Measurements from ENCODE around the gene IFFO2.

IFFO2 gene

DNA sequence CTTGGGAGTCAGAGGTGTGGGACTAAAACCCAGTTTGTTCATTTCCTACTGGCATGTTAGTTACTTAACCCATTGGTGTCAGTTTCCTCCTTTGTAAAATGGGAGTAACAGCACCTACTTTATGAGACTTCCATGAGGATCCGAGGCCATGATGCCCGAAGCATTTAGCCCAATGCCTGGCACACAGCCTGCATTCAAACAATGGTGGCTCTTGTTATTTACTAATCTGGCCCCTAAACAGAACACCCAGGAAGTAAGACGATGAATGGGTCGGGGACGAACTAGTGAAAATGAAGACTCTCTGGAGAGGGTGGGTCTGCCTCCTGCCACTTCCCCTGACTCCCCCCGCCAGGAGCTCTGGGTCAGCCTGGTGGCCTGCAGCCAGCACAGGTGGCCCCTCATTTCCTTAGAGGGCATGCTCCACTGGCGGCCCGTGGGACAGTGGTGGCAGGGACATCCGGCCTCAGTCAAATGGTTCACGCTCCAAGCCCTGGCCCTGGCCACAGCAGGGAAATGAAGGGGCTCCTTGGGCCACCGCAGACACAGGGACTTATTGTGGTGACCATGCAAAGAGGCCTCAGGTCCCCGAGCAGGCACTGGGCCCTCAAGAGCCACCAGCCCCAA lies 87.6 kb downstream of the IFFO2 start:
- H3K27ac ChIP-seq (ENCODE audit: low read length) = no peak overlapping the region
- no peaks in the 10 kb centered on the region for H3F3A ChIP-seq (ENCODE audit: insufficient read depth, low read length)

DNA sequence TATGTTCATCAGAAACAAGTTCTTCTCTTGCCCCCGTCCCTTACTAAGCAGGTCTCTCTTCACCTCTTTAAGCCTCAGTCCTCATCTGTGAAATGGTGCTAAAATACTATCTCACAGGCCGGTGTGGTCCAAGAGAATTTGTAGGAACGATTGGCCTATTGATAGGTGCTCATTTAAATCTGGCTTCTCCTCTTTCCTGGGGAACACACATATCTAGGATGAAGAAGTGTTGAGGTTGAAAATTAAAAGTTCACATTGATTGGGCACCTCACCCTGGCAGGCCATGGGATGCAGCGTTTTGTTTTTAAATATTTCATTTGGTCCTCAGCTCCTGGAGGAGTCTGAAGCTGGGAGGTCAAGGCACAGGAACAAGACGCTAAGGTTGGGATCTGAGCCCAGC lies 88.1 kb downstream of the IFFO2 start:
- H3K27me3 ChIP-seq (replicated peaks; ENCODE audit: insufficient read depth, low read length) = peaks cover 68% of the 10 kb centered on the region
- no peaks in the 10 kb centered on the region for H3K9me3 ChIP-seq (replicated peaks; ENCODE audit: insufficient read depth, low read length)
- H3K79me2 ChIP-seq (ENCODE audit: low read length) = no peaks in the 10 kb centered on the region
- H3K9ac ChIP-seq (ENCODE audit: low read length) = no peak overlapping the region
- H3K9me2 ChIP-seq (replicated peaks; ENCODE audit: insufficient read depth, low read length) = no peaks in the 10 kb centered on the region
- H3K27ac ChIP-seq (ENCODE audit: low read length) = no peak overlapping the region
- no peaks in the 10 kb centered on the region for H3K4me1 ChIP-seq (ENCODE audit: low read length)
- H3K4me3 ChIP-seq (ENCODE audit: low read length) = no peak overlapping the region
- H3K36me3 ChIP-seq (replicated peaks; ENCODE audit: insufficient read depth, low read length) = no peaks in the 10 kb centered on the region
- H3F3A ChIP-seq (ENCODE audit: insufficient read depth, low read length) = no peaks in the 10 kb centered on the region
- no peak for TF ChIP-seq EZH2phosphoT487 (IDR thresholded peaks at IDR 0.05; ENCODE audit: low read length)
- no peaks in the 10 kb centered on the region for H4K20me1 ChIP-seq (ENCODE audit: insufficient read depth, low read length)
- DNase-seq = no peak
- H3K4me2 ChIP-seq (ENCODE audit: low read depth, low read length) = no peak overlapping the region
- H2AFZ ChIP-seq (ENCODE audit: low read length) = no peak overlapping the region

More for the DNA sequence above, 87.6 kb downstream of the IFFO2 start:
- Histone ChIP-seq H3K4me3 (ENCODE audit: low read length) (no peak overlapping the region), H3K9me3 (replicated peaks; ENCODE audit: insufficient read depth, low read length) (no peaks in the 10 kb centered on the region), H2AFZ (ENCODE audit: low read length) (no peak overlapping the region), H3K9ac (ENCODE audit: low read length) (no peak overlapping the region), H3K27me3 (replicated peaks; ENCODE audit: insufficient read depth, low read length) (peaks cover 63% of the 10 kb centered on the region), H3K9me2 (replicated peaks; ENCODE audit: insufficient read depth, low read length) (no peaks in the 10 kb centered on the region), H3K79me2 (ENCODE audit: low read length) (no peaks in the 10 kb centered on the region), H3K36me3 (replicated peaks; ENCODE audit: insufficient read depth, low read length) (no peaks in the 10 kb centered on the region), H4K20me1 (ENCODE audit: insufficient read depth, low read length) (no peaks in the 10 kb centered on the region), H3K4me2 (ENCODE audit: low read depth, low read length) (no peak overlapping the region), H3K4me1 (ENCODE audit: low read length) (no peaks in the 10 kb centered on the region)
- DNase-seq = no peak
- no peak for TF ChIP-seq EZH2phosphoT487 (IDR thresholded peaks at IDR 0.05; ENCODE audit: low read length)

GRCh38 chr1:18866846-18867245 lies 89.6 kb downstream of the IFFO2 start:
- Histone ChIP-seq H3K27ac (ENCODE audit: low read length) (no peak overlapping the region), H3K4me2 (ENCODE audit: low read depth, low read length) (no peak overlapping the region), H3K27me3 (replicated peaks; ENCODE audit: insufficient read depth, low read length) (peaks cover 83% of the 10 kb centered on the region), H4K20me1 (ENCODE audit: insufficient read depth, low read length) (no peaks in the 10 kb centered on the region), H3K9me2 (replicated peaks; ENCODE audit: insufficient read depth, low read length) (no peaks in the 10 kb centered on the region), H3K4me1 (ENCODE audit: low read length) (no peaks in the 10 kb centered on the region), H3K36me3 (replicated peaks; ENCODE audit: insufficient read depth, low read length) (no peaks in the 10 kb centered on the region), H3F3A (ENCODE audit: insufficient read depth, low read length) (no peaks in the 10 kb centered on the region), H2AFZ (ENCODE audit: low read length) (no peak overlapping the region), H3K9me3 (replicated peaks; ENCODE audit: insufficient read depth, low read length) (no peaks in the 10 kb centered on the region), H3K4me3 (ENCODE audit: low read length) (no peak overlapping the region), H3K79me2 (ENCODE audit: low read length) (no peaks in the 10 kb centered on the region), H3K9ac (ENCODE audit: low read length) (no peak overlapping the region)
- no peak for DNase-seq
- no peak for TF ChIP-seq CTCF (IDR thresholded peaks at IDR 0.05; ENCODE audit: low read length)
- TF ChIP-seq EZH2 (optimal IDR thresholded peaks at IDR 0.05; ENCODE audit: low read depth, low read length) = no peak
- TF ChIP-seq EZH2phosphoT487 (IDR thresholded peaks at IDR 0.05; ENCODE audit: low read length) = no peak

- no peaks in the 10 kb centered on the region for H3K36me3 ChIP-seq (replicated peaks; ENCODE audit: insufficient read depth, low read length)
- no peak for TF ChIP-seq CTCF (IDR thresholded peaks at IDR 0.05; ENCODE audit: low read length)
- TF ChIP-seq EZH2phosphoT487 (IDR thresholded peaks at IDR 0.05; ENCODE audit: low read length) = no peak
- TF ChIP-seq EZH2 (optimal IDR thresholded peaks at IDR 0.05; ENCODE audit: low read depth, low read length) = no peak
- H3K9me2 ChIP-seq (replicated peaks; ENCODE audit: insufficient read depth, low read length) = no peaks in the 10 kb centered on the region
- H3K9ac ChIP-seq (ENCODE audit: low read length) = no peak overlapping the region
- no peaks in the 10 kb centered on the region for H3F3A ChIP-seq (ENCODE audit: insufficient read depth, low read length)
- H3K27ac ChIP-seq (ENCODE audit: low read length) = no peak overlapping the region
- peaks cover 89% of the 10 kb centered on the region for H3K27me3 ChIP-seq (replicated peaks; ENCODE audit: insufficient read depth, low read length)
- H3K9me3 ChIP-seq (replicated peaks; ENCODE audit: insufficient read depth, low read length) = no peaks in the 10 kb centered on the region
- no peaks in the 10 kb centered on the region for H3K79me2 ChIP-seq (ENCODE audit: low read length)
- no peak overlapping the region for H3K4me2 ChIP-seq (ENCODE audit: low read depth, low read length)
- no peaks in the 10 kb centered on the region for H3K4me1 ChIP-seq (ENCODE audit: low read length)
- no peak overlapping the region for H2AFZ ChIP-seq (ENCODE audit: low read length)
- H4K20me1 ChIP-seq (ENCODE audit: insufficient read depth, low read length) = no peaks in the 10 kb centered on the region
- DNase-seq = no peak
- H3K4me3 ChIP-seq (ENCODE audit: low read length) = no peak overlapping the region
These were observed 90.2 kb downstream of the IFFO2 start for GRCh38 chr1:18866314-18866713.

Data from MM.1S (cell line).